ENCODE measurements around the gene RAB1A. TPM values are rescaled to one million over a fixed set of nuclear protein-coding genes. Genes with fewer than 3 reads are reported as not detected.

The RAB1A gene
- total and polyA plus RNA-seq, 2 experiments from 2014 or later, result 94.8 to 172 TPM

DNA sequence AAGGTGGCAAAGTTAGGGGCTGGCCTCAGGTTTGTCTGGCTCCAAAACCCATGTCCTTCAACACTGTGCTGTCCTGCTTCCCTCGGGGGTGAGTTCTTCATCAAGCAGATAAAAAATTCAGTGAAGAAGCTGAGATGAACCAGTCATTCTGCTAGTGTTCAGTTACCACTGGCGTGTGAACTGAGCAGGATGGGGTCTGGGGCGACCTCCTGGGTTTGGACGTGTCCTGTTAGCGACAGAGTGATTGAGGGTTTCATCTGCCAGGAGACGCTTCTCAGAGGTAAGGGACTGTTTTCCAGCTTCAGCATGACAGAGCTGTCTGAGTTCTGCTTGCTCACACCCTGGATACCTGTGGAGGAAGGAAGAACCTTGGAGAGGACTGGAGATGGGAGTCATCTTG, 59.0 kb downstream of the RAB1A start (continued):
- TF ChIP-seq, protein P1, sequence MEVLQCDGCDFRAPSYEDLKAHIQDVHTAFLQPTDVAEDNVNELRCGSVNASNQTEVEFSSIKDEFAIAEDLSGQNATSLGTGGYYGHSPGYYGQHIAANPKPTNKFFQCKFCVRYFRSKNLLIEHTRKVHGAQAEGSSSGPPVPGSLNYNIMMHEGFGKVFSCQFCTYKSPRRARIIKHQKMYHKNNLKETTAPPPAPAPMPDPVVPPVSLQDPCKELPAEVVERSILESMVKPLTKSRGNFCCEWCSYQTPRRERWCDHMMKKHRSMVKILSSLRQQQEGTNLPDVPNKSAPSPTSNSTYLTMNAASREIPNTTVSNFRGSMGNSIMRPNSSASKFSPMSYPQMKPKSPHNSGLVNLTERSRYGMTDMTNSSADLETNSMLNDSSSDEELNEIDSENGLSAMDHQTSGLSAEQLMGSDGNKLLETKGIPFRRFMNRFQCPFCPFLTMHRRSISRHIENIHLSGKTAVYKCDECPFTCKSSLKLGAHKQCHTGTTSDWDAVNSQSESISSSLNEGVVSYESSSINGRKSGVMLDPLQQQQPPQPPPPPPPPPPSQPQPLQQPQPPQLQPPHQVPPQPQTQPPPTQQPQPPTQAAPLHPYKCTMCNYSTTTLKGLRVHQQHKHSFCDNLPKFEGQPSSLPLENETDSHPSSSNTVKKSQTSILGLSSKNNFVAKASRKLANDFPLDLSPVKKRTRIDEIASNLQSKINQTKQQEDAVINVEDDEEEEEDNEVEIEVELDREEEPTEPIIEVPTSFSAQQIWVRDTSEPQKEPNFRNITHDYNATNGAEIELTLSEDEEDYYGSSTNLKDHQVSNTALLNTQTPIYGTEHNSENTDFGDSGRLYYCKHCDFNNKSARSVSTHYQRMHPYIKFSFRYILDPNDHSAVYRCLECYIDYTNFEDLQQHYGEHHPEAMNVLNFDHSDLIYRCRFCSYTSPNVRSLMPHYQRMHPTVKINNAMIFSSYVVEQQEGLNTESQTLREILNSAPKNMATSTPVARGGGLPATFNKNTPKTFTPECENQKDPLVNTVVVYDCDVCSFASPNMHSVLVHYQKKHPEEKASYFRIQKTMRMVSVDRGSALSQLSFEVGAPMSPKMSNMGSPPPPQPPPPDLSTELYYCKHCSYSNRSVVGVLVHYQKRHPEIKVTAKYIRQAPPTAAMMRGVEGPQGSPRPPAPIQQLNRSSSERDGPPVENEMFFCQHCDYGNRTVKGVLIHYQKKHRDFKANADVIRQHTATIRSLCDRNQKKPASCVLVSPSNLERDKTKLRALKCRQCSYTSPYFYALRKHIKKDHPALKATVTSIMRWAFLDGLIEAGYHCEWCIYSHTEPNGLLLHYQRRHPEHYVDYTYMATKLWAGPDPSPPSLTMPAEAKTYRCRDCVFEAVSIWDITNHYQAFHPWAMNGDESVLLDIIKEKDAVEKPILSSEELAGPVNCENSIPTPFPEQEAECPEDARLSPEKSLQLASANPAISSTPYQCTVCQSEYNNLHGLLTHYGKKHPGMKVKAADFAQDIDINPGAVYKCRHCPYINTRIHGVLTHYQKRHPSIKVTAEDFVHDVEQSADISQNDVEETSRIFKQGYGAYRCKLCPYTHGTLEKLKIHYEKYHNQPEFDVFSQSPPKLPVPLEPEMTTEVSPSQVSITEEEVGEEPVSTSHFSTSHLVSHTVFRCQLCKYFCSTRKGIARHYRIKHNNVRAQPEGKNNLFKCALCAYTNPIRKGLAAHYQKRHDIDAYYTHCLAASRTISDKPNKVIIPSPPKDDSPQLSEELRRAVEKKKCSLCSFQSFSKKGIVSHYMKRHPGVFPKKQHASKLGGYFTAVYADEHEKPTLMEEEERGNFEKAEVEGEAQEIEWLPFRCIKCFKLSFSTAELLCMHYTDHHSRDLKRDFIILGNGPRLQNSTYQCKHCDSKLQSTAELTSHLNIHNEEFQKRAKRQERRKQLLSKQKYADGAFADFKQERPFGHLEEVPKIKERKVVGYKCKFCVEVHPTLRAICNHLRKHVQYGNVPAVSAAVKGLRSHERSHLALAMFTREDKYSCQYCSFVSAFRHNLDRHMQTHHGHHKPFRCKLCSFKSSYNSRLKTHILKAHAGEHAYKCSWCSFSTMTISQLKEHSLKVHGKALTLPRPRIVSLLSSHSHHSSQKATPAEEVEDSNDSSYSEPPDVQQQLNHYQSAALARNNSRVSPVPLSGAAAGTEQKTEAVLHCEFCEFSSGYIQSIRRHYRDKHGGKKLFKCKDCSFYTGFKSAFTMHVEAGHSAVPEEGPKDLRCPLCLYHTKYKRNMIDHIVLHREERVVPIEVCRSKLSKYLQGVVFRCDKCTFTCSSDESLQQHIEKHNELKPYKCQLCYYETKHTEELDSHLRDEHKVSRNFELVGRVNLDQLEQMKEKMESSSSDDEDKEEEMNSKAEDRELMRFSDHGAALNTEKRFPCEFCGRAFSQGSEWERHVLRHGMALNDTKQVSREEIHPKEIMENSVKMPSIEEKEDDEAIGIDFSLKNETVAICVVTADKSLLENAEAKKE (CRISPR knock-in tag; IDR thresholded peaks at IDR 0.05), result no peak
- TF ChIP-seq ZNF114 (CRISPR knock-in tag; IDR thresholded peaks at IDR 0.05), result no peak
- TF ChIP-seq CREB1 (CRISPR knock-in tag; IDR thresholded peaks at IDR 0.05; ENCODE audit: low read depth), result no peak
- TF ChIP-seq EZH2 (IDR thresholded peaks at IDR 0.05; ENCODE audit: low read depth, unreplicated experiment), result no peak

DNA sequence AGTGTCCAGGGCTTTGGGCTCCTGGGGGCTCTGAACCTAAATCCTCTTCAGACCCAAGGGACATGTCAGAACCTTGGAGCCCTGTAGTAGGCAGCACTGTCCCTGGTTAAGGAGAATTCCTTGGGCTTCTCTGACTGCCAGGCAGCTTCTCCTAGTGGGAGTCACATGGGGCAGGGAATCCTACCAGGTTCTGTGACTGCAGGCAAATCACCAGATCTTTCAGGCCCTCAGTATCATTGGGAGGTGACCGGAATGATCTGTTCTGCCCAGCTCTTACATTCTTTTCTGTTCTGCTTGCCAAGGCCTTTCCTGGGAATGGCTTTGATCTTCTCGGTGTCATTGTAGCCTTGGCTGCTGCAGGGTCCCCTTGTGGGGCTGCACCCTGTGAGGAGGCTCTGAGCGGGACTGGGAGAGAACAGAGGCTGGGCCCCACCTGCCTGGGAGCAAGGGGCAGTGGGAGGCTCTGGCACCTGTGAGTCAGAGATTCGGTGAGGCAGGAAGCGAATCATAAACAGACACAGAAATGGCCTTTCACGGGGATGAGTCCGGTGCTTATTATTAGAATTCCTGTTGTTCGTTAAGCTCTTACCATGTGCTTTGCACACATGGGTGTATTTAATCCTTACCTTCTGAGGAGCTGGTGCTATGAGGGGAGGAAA, 59.6 kb downstream of the RAB1A start:
- no peak overlapping the region for H3K4me2 ChIP-seq
- H2AFZ ChIP-seq, result no peak overlapping the region
- H4K20me1 ChIP-seq (replicated peaks; ENCODE audit: insufficient read depth), result peaks cover 41% of the 10 kb centered on the region
- TF ChIP-seq, protein P2, sequence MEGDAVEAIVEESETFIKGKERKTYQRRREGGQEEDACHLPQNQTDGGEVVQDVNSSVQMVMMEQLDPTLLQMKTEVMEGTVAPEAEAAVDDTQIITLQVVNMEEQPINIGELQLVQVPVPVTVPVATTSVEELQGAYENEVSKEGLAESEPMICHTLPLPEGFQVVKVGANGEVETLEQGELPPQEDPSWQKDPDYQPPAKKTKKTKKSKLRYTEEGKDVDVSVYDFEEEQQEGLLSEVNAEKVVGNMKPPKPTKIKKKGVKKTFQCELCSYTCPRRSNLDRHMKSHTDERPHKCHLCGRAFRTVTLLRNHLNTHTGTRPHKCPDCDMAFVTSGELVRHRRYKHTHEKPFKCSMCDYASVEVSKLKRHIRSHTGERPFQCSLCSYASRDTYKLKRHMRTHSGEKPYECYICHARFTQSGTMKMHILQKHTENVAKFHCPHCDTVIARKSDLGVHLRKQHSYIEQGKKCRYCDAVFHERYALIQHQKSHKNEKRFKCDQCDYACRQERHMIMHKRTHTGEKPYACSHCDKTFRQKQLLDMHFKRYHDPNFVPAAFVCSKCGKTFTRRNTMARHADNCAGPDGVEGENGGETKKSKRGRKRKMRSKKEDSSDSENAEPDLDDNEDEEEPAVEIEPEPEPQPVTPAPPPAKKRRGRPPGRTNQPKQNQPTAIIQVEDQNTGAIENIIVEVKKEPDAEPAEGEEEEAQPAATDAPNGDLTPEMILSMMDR (conservative IDR thresholded peaks at IDR 0.05; ENCODE audit: low read depth in 2 of 2), result peak in 1 of 2 experiments; percentile 11; a peak in 1 of 4 replicates
- no peak for TF ChIP-seq POLR2AphosphoS5 (IDR thresholded peaks at IDR 0.05; ENCODE audit: low read depth)
- peaks cover 11% of the 10 kb centered on the region; the same call in 1 of the 2 replicates for H3K36me3 ChIP-seq (ENCODE audit: insufficient read depth)
- H3K9me2 ChIP-seq (ENCODE audit: insufficient read depth), result no peaks in the 10 kb centered on the region
- peaks cover under 1% of the 10 kb centered on the region; the same call in 1 of the 2 replicates for H3K4me1 ChIP-seq (ENCODE audit: insufficient read depth)
- Mint-ChIP-seq H3K36me3 (ENCODE audit: low read depth) (peaks cover 56% of the 10 kb centered on the region), H3K9me3 (no peaks in the 10 kb centered on the region), H3K27me3 (ENCODE audit: insufficient read depth, low read depth, poor library complexity) (peaks cover 6% of the 10 kb centered on the region), H3K4me3 (no peak overlapping the region), H3K27ac (no peak overlapping the region), H3K4me1 (peaks cover 8% of the 10 kb centered on the region)
- DNase-seq (ENCODE audit: low spot score) (no peak), ATAC-seq (peak; percentile 49)
- no peak overlapping the region for H3K4me3 ChIP-seq
- no peaks in the 10 kb centered on the region for H3K27me3 ChIP-seq (ENCODE audit: insufficient read depth)
- H3F3A ChIP-seq (replicated peaks; ENCODE audit: low read depth), result no peaks in the 10 kb centered on the region
- no peak overlapping the region for H3K27ac ChIP-seq (ENCODE audit: low read depth)
- H3K79me2 ChIP-seq (replicated peaks; ENCODE audit: insufficient read depth), result peaks cover 35% of the 10 kb centered on the region

All from GM23338 (cell line).